HG03108 (cell line): ENCODE results near the gene MICU1.
"Not testable (repeated sequence)": the region's sequence is repeated elsewhere in the genome, so short reads cannot be mapped to it uniquely, and the experiment has no call there.

Experiments used
- ATAC-seq: cut with Tn5 transposase; IDR thresholded peaks from one replicate; pipeline ENCODE4 v1.9.1; 2021; ENCODE audit warnings: moderate library complexity; ENCODE audit not compliant: unreplicated experiment

MICU1 gene

GRCh38 chr10:72331575-72332422 is 294.1 kb downstream of the MICU1 start:
- peak; percentile 39 for ATAC-seq

GRCh38 chr10:72330069-72330426 is 295.8 kb downstream of the MICU1 start:
- ATAC-seq, result no peak

GRCh38 chr10:72329290-72330068 is 296.4 kb downstream of the MICU1 start:
- no peak for ATAC-seq

GRCh38 chr10:72328829-72329204 is 297.1 kb downstream of the MICU1 start:
- no peak for ATAC-seq

GRCh38 chr10:72328045-72328828 is 297.6 kb downstream of the MICU1 start:
- ATAC-seq, result no peak

- ATAC-seq, result not testable (repeated sequence)
Measured at GRCh38 chr10:72326665-72327603, 298.9 kb downstream of the MICU1 start.

- ATAC-seq, result not testable (repeated sequence)
Measured at GRCh38 chr10:72325243-72326175, 300.4 kb downstream of the MICU1 start.

GRCh38 chr10:72323771-72324191 is 302.1 kb downstream of the MICU1 start:
- no peak for ATAC-seq

- ATAC-seq, result no peak
Measured at GRCh38 chr10:72323108-72323749, 302.6 kb downstream of the MICU1 start.

- ATAC-seq, result no peak
Measured at GRCh38 chr10:72322280-72323058, 303.4 kb downstream of the MICU1 start.

- no peak for ATAC-seq
Measured at GRCh38 chr10:72322030-72322279, 303.9 kb downstream of the MICU1 start.

GRCh38 chr10:72321248-72322029 is 304.4 kb downstream of the MICU1 start:
- no peak for ATAC-seq

- peak; percentile 61 for ATAC-seq
Measured at GRCh38 chr10:72320676-72321247, 305.1 kb downstream of the MICU1 start.

- peak; percentile 54 for ATAC-seq
Measured at GRCh38 chr10:72319416-72320254, 306.2 kb downstream of the MICU1 start.

GRCh38 chr10:72318418-72319262 is 307.2 kb downstream of the MICU1 start:
- ATAC-seq, result no peak
